ENCODE data around the gene TMEM108. TPM values are rescaled to one million over a fixed set of nuclear protein-coding genes. Genes with fewer than 3 reads are reported as not detected.

TMEM108 gene
- total RNA-seq, 2 experiments from 2014 or later: not detected

- ChIA-PET CTCF (ENCODE audit: unreplicated experiment) (no interaction called here), POLR2A (interaction anchor here (0.6 to 0.8 kb wide), 2 partner anchors 28 to 211 kb away, joined by 4 to 5 read pairs; no protein-coding TSS in a partner anchor)
- TF ChIP-seq EZH2phosphoT487 (IDR thresholded peaks at IDR 0.05; ENCODE audit: borderline replicate concordance, low read depth, low read length) (no peak), CTCF (conservative IDR thresholded peaks at IDR 0.05; ENCODE audit: low read length) (no peak)
- no TSS peak for BruUV-seq (replicated peaks)
- Histone ChIP-seq H3K4me1 (ENCODE audit: insufficient read depth, low read length, poor library complexity, severe bottlenecking) (no peaks in the 10 kb centered on the region), H3K9me3 (ENCODE audit: low read length) (no peaks in the 10 kb centered on the region), H3K27ac (ENCODE audit: low read depth, low read length, poor library complexity, severe bottlenecking) (no peak overlapping the region), H3K9me2 (ENCODE audit: insufficient read depth, low read length) (no peaks in the 10 kb centered on the region), H3K36me3 (ENCODE audit: insufficient read depth, low read length) (no peaks in the 10 kb centered on the region), H3K4me3 (ENCODE audit: low read depth, low read length, poor library complexity, severe bottlenecking) (no peak overlapping the region), H3K4me2 (ENCODE audit: low read length) (no peak overlapping the region), H2AFZ (ENCODE audit: low read length) (no peak overlapping the region), H4K20me1 (ENCODE audit: insufficient read depth, low read length) (no peaks in the 10 kb centered on the region), H3K79me2 (ENCODE audit: insufficient read depth, low read depth, low read length) (no peaks in the 10 kb centered on the region)
- DNase-seq (ENCODE audit: low spot score): no peak
- intact Hi-C loops (cut with micrococcal nuclease; ENCODE audit: unreplicated experiment): loop anchor here (5.0 kb wide), 1 partner anchor 341 kb away; no protein-coding TSS in a partner anchor
Measured at GRCh38 chr3:133383175-133383574, 345.0 kb downstream of the TMEM108 start.

- Histone ChIP-seq H3K9me2 (ENCODE audit: insufficient read depth, low read length) (no peaks in the 10 kb centered on the region), H3K4me3 (ENCODE audit: low read depth, low read length, poor library complexity, severe bottlenecking) (no peak overlapping the region), H3K27ac (ENCODE audit: low read depth, low read length, poor library complexity, severe bottlenecking) (no peak overlapping the region), H3K9me3 (ENCODE audit: low read length) (no peaks in the 10 kb centered on the region), H4K20me1 (ENCODE audit: insufficient read depth, low read length) (no peaks in the 10 kb centered on the region), H3K4me2 (ENCODE audit: low read length) (no peak overlapping the region), H3K36me3 (ENCODE audit: insufficient read depth, low read length) (no peaks in the 10 kb centered on the region), H2AFZ (ENCODE audit: low read length) (no peak overlapping the region), H3K4me1 (ENCODE audit: insufficient read depth, low read length, poor library complexity, severe bottlenecking) (peaks cover 2% of the 10 kb centered on the region), H3K79me2 (ENCODE audit: insufficient read depth, low read depth, low read length) (no peaks in the 10 kb centered on the region)
- no peak for TF ChIP-seq CTCF (conservative IDR thresholded peaks at IDR 0.05; ENCODE audit: low read length)
- TF ChIP-seq EZH2phosphoT487 (IDR thresholded peaks at IDR 0.05; ENCODE audit: borderline replicate concordance, low read depth, low read length): no peak
- no TSS peak for BruUV-seq (replicated peaks)
- ChIA-PET CTCF (ENCODE audit: unreplicated experiment) (no interaction called here), POLR2A (no interaction called here)
- DNase-seq (ENCODE audit: low spot score): no peak
- intact Hi-C loops (cut with micrococcal nuclease; ENCODE audit: unreplicated experiment): loop anchor here (5.0 kb wide), 1 partner anchor 341 kb away; no protein-coding TSS in a partner anchor
Measured at GRCh38 chr3:133383741-133384140, 345.6 kb downstream of the TMEM108 start.

GRCh38 chr3:133384331-133385027 lies 346.3 kb downstream of the TMEM108 start:
- H3K9me3 ChIP-seq (ENCODE audit: low read length): no peaks in the 10 kb centered on the region
- H3K79me2 ChIP-seq (ENCODE audit: insufficient read depth, low read depth, low read length): no peaks in the 10 kb centered on the region
- no peaks in the 10 kb centered on the region for H4K20me1 ChIP-seq (ENCODE audit: insufficient read depth, low read length)
- intact Hi-C loops (cut with micrococcal nuclease; ENCODE audit: unreplicated experiment): loop anchor here (5.0 kb wide), 3 partner anchors 38 to 657 kb away; no protein-coding TSS in a partner anchor
- no peak overlapping the region for H3K4me3 ChIP-seq (ENCODE audit: low read depth, low read length, poor library complexity, severe bottlenecking)
- H3K27ac ChIP-seq (ENCODE audit: low read depth, low read length, poor library complexity, severe bottlenecking): no peak overlapping the region
- POLR2A ChIA-PET: interaction anchor here (0.5 to 1.0 kb wide), 2 partner anchors 68 to 1861 kb away, joined by 3 to 5 read pairs; no protein-coding TSS in a partner anchor
- no TSS peak for BruUV-seq (replicated peaks)
- peak; percentile 50 for DNase-seq (ENCODE audit: low spot score)
- no peaks in the 10 kb centered on the region for H3K36me3 ChIP-seq (ENCODE audit: insufficient read depth, low read length)
- CTCF ChIA-PET (ENCODE audit: unreplicated experiment): no interaction called here
- peak; percentile 83 for TF ChIP-seq CTCF (conservative IDR thresholded peaks at IDR 0.05; ENCODE audit: low read length)
- TF ChIP-seq EZH2phosphoT487 (IDR thresholded peaks at IDR 0.05; ENCODE audit: borderline replicate concordance, low read depth, low read length): no peak
- H3K4me1 ChIP-seq (ENCODE audit: insufficient read depth, low read length, poor library complexity, severe bottlenecking): peaks cover 8% of the 10 kb centered on the region
- no peaks in the 10 kb centered on the region for H3K9me2 ChIP-seq (ENCODE audit: insufficient read depth, low read length)
- H2AFZ ChIP-seq (ENCODE audit: low read length): no peak overlapping the region
- H3K4me2 ChIP-seq (ENCODE audit: low read length): no peak overlapping the region
